DOHH2 (cell line): ENCODE measurements around the gene SOX9.

Experiments used
- H3F3A ChIP-seq: fragments of 200-600 bp; sonication (generic), shearing (Covaris generic); 2 replicates; pipeline ENCODE4 v1.6.0; 2016; ENCODE audit warnings: antibody characterized with exemption, mild to moderate bottlenecking; ENCODE audit not compliant: control insufficient read depth, insufficient read depth
- H3K27ac ChIP-seq: fragments of 200-600 bp; sonication (generic); 2 replicates; pipeline ENCODE4 v1.5.1; 2014; ENCODE audit warnings: low read depth, mild to moderate bottlenecking, low read length, moderate library complexity
- H3K27me3 ChIP-seq: fragments of 200-600 bp; sonication (generic); 2 replicates; pipeline ENCODE4 v1.6.1; 2014; ENCODE audit warnings: mild to moderate bottlenecking, low read length, mixed read lengths; ENCODE audit not compliant: control insufficient read depth
- H3K36me3 ChIP-seq: fragments of 200-600 bp; sonication (generic); 2 replicates; pipeline ENCODE4 v1.6.1; 2014; ENCODE audit warnings: mild to moderate bottlenecking, low read length, moderate library complexity, mixed read lengths; ENCODE audit not compliant: control insufficient read depth
- H3K4me1 ChIP-seq: fragments of 200-600 bp; sonication (generic); 2 replicates; pipeline ENCODE4 v1.6.1; 2014; ENCODE audit warnings: mild to moderate bottlenecking, low read length, mixed read lengths; ENCODE audit not compliant: control insufficient read depth
- H3K4me2 ChIP-seq: fragments of 200-600 bp; sonication (generic); 2 replicates; pipeline ENCODE4 v1.6.0; 2014; ENCODE audit warnings: mild to moderate bottlenecking, low read length, moderate library complexity
- H3K4me3 ChIP-seq: fragments of 200-600 bp; sonication (generic); 2 replicates; pipeline ENCODE4 v1.5.1; 2014; ENCODE audit warnings: mild to moderate bottlenecking, low read length, mixed read lengths
- H3K79me2 ChIP-seq: fragments of 200-600 bp; sonication (generic); 2 replicates; pipeline ENCODE4 v1.6.1; 2014; ENCODE audit warnings: mild to moderate bottlenecking, low read length, mixed read lengths; ENCODE audit not compliant: control insufficient read depth
- H3K9me2 ChIP-seq: fragments of 200-600 bp; sonication (generic); replicated peaks from 2 replicates; pipeline ENCODE4 v1.6.1; 2014; ENCODE audit warnings: mild to moderate bottlenecking, low read length, mixed read lengths; ENCODE audit not compliant: control insufficient read depth
- H3K9me3 ChIP-seq: fragments of 200-600 bp; sonication (generic); 2 replicates; pipeline ENCODE4 v1.6.1; 2014; ENCODE audit warnings: antibody characterized with exemption, low read length, mixed read lengths; ENCODE audit not compliant: control insufficient read depth, insufficient read depth
- H4K20me1 ChIP-seq: fragments of 200-600 bp; sonication (generic); 2 replicates; pipeline ENCODE4 v1.6.0; 2014; ENCODE audit warnings: low read depth, mild to moderate bottlenecking, antibody characterized with exemption, low read length, moderate library complexity; ENCODE audit not compliant: control insufficient read depth, insufficient read depth
- EZH2phosphoT487 ChIP-seq: fragments of 200-600 bp; sonication (generic); IDR thresholded peaks from 2 replicates; pipeline ENCODE4 v1.6.1; 2017; ENCODE audit warnings: borderline replicate concordance, mild to moderate bottlenecking, antibody characterized with exemption, low read length, moderate library complexity, mixed read lengths
- TF ChIP-seq, protein P1 (sequence below): fragments of 200-600 bp; sonication (generic); IDR thresholded peaks from one replicate; pipeline ENCODE4 v1.5.1; 2014; ENCODE audit warnings: antibody characterized with exemption, mild to moderate bottlenecking, low read depth, low read length; ENCODE audit not compliant: poor library complexity, severe bottlenecking

Gene SOX9

DNA sequence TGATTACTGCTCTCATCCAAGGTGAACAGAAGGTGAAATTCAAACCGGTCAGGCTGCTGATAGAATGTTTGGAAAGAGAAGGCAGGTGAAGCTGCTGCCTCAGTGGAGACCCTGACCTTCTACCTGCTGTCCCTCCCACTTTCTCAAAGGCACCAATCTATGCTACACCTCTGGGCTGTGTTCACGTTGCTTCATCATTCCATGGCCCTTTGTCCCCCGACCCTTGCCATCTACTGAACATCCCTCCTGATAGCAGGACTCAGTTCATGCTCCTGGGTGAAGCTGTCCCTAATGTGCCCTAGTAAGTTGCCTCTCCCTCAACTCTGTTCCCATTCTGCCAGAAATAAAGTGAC, 44.2 kb upstream of the SOX9 start:
- no peaks in the 10 kb centered on the region for H3K79me2 ChIP-seq
- no peak overlapping the region for H3K4me2 ChIP-seq
- no peaks in the 10 kb centered on the region for H3F3A ChIP-seq

DNA sequence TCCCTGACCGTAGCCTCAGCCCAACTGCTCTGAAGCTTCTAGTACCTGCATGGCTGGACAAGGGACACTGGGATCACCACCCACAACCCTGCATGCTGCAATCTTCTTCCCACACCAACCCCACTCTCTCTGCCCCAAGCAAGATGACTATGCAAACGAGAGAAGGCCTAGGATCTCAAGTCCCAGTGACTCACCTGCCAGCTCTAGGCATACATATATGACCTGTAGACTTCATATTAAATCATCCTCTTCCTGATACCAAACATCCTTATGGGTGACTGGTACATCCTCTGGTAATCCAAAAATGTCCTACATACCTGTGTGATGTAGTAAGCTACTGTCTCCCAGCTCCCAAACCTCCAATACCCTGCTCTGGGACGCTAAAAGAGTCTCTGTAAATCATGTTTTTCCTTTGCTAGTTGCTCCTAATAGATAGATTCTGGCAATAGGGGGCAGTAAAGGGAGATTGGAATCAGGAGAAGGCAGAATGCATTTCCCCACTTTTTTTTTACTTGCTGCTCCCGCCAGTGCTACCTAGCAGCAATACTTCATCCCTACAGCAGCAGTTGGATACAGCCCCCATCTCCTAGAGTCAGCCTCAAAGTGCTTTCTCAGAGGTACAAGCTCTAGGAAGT, 43.4 kb upstream of the SOX9 start:
- H3F3A ChIP-seq: no peaks in the 10 kb centered on the region
- no peaks in the 10 kb centered on the region for H3K27me3 ChIP-seq
- TF ChIP-seq EZH2phosphoT487: no peak
- TF ChIP-seq, protein P1, sequence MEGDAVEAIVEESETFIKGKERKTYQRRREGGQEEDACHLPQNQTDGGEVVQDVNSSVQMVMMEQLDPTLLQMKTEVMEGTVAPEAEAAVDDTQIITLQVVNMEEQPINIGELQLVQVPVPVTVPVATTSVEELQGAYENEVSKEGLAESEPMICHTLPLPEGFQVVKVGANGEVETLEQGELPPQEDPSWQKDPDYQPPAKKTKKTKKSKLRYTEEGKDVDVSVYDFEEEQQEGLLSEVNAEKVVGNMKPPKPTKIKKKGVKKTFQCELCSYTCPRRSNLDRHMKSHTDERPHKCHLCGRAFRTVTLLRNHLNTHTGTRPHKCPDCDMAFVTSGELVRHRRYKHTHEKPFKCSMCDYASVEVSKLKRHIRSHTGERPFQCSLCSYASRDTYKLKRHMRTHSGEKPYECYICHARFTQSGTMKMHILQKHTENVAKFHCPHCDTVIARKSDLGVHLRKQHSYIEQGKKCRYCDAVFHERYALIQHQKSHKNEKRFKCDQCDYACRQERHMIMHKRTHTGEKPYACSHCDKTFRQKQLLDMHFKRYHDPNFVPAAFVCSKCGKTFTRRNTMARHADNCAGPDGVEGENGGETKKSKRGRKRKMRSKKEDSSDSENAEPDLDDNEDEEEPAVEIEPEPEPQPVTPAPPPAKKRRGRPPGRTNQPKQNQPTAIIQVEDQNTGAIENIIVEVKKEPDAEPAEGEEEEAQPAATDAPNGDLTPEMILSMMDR: no peak
- no peaks in the 10 kb centered on the region for H3K79me2 ChIP-seq
- no peak overlapping the region for H3K4me2 ChIP-seq
- no peak overlapping the region for H3K27ac ChIP-seq
- no peaks in the 10 kb centered on the region for H3K4me1 ChIP-seq
- H3K4me3 ChIP-seq: no peak overlapping the region
- H4K20me1 ChIP-seq: no peaks in the 10 kb centered on the region
- no peaks in the 10 kb centered on the region for H3K36me3 ChIP-seq
- H3K9me2 ChIP-seq: no peaks in the 10 kb centered on the region
- H3K9me3 ChIP-seq: no peaks in the 10 kb centered on the region; the same call in 1 of the 2 replicates

More for the DNA sequence above, 44.2 kb upstream of the SOX9 start:
- no peaks in the 10 kb centered on the region; the same call in 1 of the 2 replicates for H3K27me3 ChIP-seq
- H3K27ac ChIP-seq: no peak overlapping the region
- H3K4me1 ChIP-seq: no peaks in the 10 kb centered on the region
- no peaks in the 10 kb centered on the region for H3K36me3 ChIP-seq
- no peak overlapping the region for H3K4me3 ChIP-seq
- no peaks in the 10 kb centered on the region; the same call in 1 of the 2 replicates for H3K9me3 ChIP-seq
- TF ChIP-seq EZH2phosphoT487: no peak
- TF ChIP-seq, protein P1: no peak
- H3K9me2 ChIP-seq: no peaks in the 10 kb centered on the region
- H4K20me1 ChIP-seq: no peaks in the 10 kb centered on the region

DNA sequence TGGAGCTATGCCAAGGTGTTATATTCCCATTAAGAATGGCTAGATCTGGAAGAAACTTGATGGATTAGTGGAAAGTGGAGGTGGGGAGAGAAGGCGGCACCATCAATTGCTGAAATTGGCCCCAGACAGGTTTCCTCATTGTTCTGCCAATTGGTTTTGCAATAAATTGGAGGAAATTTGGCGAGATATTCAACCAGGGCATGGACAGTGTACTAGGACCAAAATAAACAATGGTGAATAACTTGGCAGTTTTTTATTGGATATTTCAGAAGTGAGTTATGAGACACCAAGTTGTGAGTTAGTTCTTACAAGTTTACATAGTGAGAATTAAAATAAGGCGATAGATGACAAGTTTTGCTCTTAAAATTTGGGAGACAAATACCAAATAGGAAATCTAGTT, 41.1 kb upstream of the SOX9 start:
- H3K9me3 ChIP-seq: no peaks in the 10 kb centered on the region; the same call in 1 of the 2 replicates
- no peak overlapping the region for H3K4me2 ChIP-seq
- H4K20me1 ChIP-seq: no peaks in the 10 kb centered on the region
- H3K27ac ChIP-seq: no peak overlapping the region
- H3K4me3 ChIP-seq: no peak overlapping the region
- H3K79me2 ChIP-seq: no peaks in the 10 kb centered on the region
- no peaks in the 10 kb centered on the region for H3F3A ChIP-seq
- TF ChIP-seq, protein P1: no peak
- no peak for TF ChIP-seq EZH2phosphoT487
- no peaks in the 10 kb centered on the region for H3K9me2 ChIP-seq
- no peaks in the 10 kb centered on the region for H3K4me1 ChIP-seq
- H3K36me3 ChIP-seq: no peaks in the 10 kb centered on the region
- no peaks in the 10 kb centered on the region for H3K27me3 ChIP-seq
